Ishikawa (cell line): ENCODE results near the gene ANKRD40.

Experiments
- CEBPB ChIP-seq: IDR thresholded peaks from 2 replicates; pipeline ENCODE4 v1.6.1; 2012
- CREB1 ChIP-seq: IDR thresholded peaks from 2 replicates; pipeline ENCODE4 v1.6.1; 2012; ENCODE audit warnings: low read depth
- EGR1 ChIP-seq: IDR thresholded peaks from 2 replicates; pipeline ENCODE4 v1.6.1; 2012
- EP300 ChIP-seq: IDR thresholded peaks from 2 replicates; pipeline ENCODE4 v1.6.1; 2012; ENCODE audit warnings: borderline replicate concordance
- FOXM1 ChIP-seq: IDR thresholded peaks from 2 replicates; pipeline ENCODE4 v1.6.1; 2012; ENCODE audit warnings: low read depth, borderline replicate concordance
- MAX ChIP-seq: IDR thresholded peaks from 2 replicates; pipeline ENCODE4 v1.6.1; 2012
- NFIC ChIP-seq: IDR thresholded peaks from 2 replicates; pipeline ENCODE4 v1.6.1; 2012
- RAD21 ChIP-seq: IDR thresholded peaks from 2 replicates; pipeline ENCODE4 v1.6.1; 2012; ENCODE audit warnings: low read depth
- REST ChIP-seq: IDR thresholded peaks from 2 replicates; pipeline ENCODE4 v1.6.1; 2012; ENCODE audit warnings: low read depth, mild to moderate bottlenecking
- TAF1 ChIP-seq: IDR thresholded peaks from 2 replicates; pipeline ENCODE4 v1.6.1; 2012; ENCODE audit warnings: low read depth, mild to moderate bottlenecking
- TCF12 ChIP-seq: IDR thresholded peaks from 2 replicates; pipeline ENCODE4 v1.6.1; 2012; ENCODE audit warnings: low read depth
- TEAD4 ChIP-seq: IDR thresholded peaks from 2 replicates; pipeline ENCODE4 v1.6.1; 2012
- USF1 ChIP-seq: IDR thresholded peaks from 2 replicates; pipeline ENCODE4 v1.6.1; 2012
- YY1 ChIP-seq: IDR thresholded peaks from 2 replicates; pipeline ENCODE4 v1.6.1; 2012; ENCODE audit warnings: low read depth
- ZBTB7A ChIP-seq: IDR thresholded peaks from 2 replicates; pipeline ENCODE4 v1.6.1; 2012; ENCODE audit warnings: low read depth

Gene ANKRD40

GRCh38 chr17:50707289-50708049, at the start of gene ANKRD40:
Gene ANKRD40 (minus strand): TSS chr17:50707914. CDS start chr17:50707654, 260 bp downstream.
- TF ChIP-seq CREB1 (no peak), YY1 (peak; percentile 80), EGR1 (no peak), RAD21 (no peak), TAF1 (peak; percentile 93), CEBPB (0 out of 2 replicates have a peak, but pooled peaks have one; percentile 42), TCF12 (peak; percentile 80; the same call in 1 of the 2 replicates), REST (no peak), FOXM1 (no peak), NFIC (peak; percentile 54; the same call in 1 of the 2 replicates), EP300 (peak; percentile 57; the same call in 1 of the 2 replicates), USF1 (peak; percentile 85), TEAD4 (no peak), ZBTB7A (0 out of 2 replicates have a peak, but pooled peaks have one; percentile 30), MAX (peak; percentile 95)

GRCh38 chr17:50754521-50754920, 46.8 kb upstream of the ANKRD40 start:
- no peak for TF ChIP-seq EGR1
- TF ChIP-seq ZBTB7A: no peak
- TF ChIP-seq FOXM1: no peak
- TF ChIP-seq CEBPB: no peak
- no peak for TF ChIP-seq TAF1
- no peak for TF ChIP-seq TEAD4
- TF ChIP-seq RAD21: no peak
- no peak for TF ChIP-seq NFIC
- TF ChIP-seq MAX: no peak
- no peak for TF ChIP-seq TCF12
- TF ChIP-seq EP300: no peak
- no peak for TF ChIP-seq YY1
- TF ChIP-seq CREB1: no peak
- TF ChIP-seq USF1: no peak
- TF ChIP-seq REST: no peak

GRCh38 chr17:50749245-50749644, 41.5 kb upstream of the ANKRD40 start:
- no peak for TF ChIP-seq EP300
- no peak for TF ChIP-seq TEAD4
- TF ChIP-seq NFIC: no peak
- no peak for TF ChIP-seq TCF12

- no peak for TF ChIP-seq REST
- no peak for TF ChIP-seq ZBTB7A
- TF ChIP-seq YY1: no peak
- no peak for TF ChIP-seq CREB1
- TF ChIP-seq FOXM1: no peak
- no peak for TF ChIP-seq USF1
Measured at GRCh38 chr17:50745631-50746030, 37.9 kb upstream of the ANKRD40 start.
